Renal pelvis (tissue), 4 donors: Measurements from ENCODE around the gene CYTH1. TPM values are rescaled to one million over a fixed set of nuclear protein-coding genes. Genes with fewer than 3 reads are reported as not detected.

Experiments used
- DNase-seq: peaks from one replicate; pipeline ENCODE4 v3.0.0-alpha.2; 2013
- polyA plus RNA-seq, 3 donors: library from polyadenylated mRNA; unstranded; fragments of 120-200 nt; gene quantifications; one replicate each; pipeline ENCODE4 v1.2.1, GENCODE V29; 2013; ENCODE audit not compliant: insufficient read length in 3 of 3

The CYTH1 gene
- polyA plus RNA-seq, 3 donors, result 21.3 to 28.2 (median 27.3) TPM

GRCh38 chr17:78812855-78813254, 30.8 kb upstream of the CYTH1 start:
- no peak for DNase-seq

- no peak for DNase-seq
These were observed 26.1 kb upstream of the CYTH1 start for GRCh38 chr17:78808163-78808562.

- DNase-seq, result no peak
These were observed 24.4 kb upstream of the CYTH1 start for GRCh38 chr17:78806451-78806850.

- DNase-seq, result no peak
These were observed 23.2 kb upstream of the CYTH1 start for GRCh38 chr17:78805301-78805700.

- DNase-seq, result no peak
These were observed 22.7 kb upstream of the CYTH1 start for GRCh38 chr17:78804777-78805176.

GRCh38 chr17:78803186-78803845, 21.2 kb upstream of the CYTH1 start:
- no peak for DNase-seq

GRCh38 chr17:78802459-78802858, 20.4 kb upstream of the CYTH1 start:
- DNase-seq, result no peak

- no peak for DNase-seq
These were observed 19.9 kb upstream of the CYTH1 start for GRCh38 chr17:78802008-78802407.

GRCh38 chr17:78800132-78800931, 18.3 kb upstream of the CYTH1 start:
- DNase-seq, result no peak

- no peak for DNase-seq
These were observed 16.9 kb upstream of the CYTH1 start for GRCh38 chr17:78798695-78799559.

GRCh38 chr17:78797691-78798585, 15.9 kb upstream of the CYTH1 start:
- DNase-seq, result no peak

GRCh38 chr17:78797213-78797612, 15.1 kb upstream of the CYTH1 start:
- no peak for DNase-seq

- DNase-seq, result no peak
These were observed 14.4 kb upstream of the CYTH1 start for GRCh38 chr17:78796517-78796900.

- DNase-seq, result no peak
These were observed 13.9 kb upstream of the CYTH1 start for GRCh38 chr17:78795861-78796516.

GRCh38 chr17:78794864-78795640, 13.0 kb upstream of the CYTH1 start:
- no peak for DNase-seq

GRCh38 chr17:78794399-78794798, 12.3 kb upstream of the CYTH1 start:
- DNase-seq, result no peak

GRCh38 chr17:78793968-78794367, 11.9 kb upstream of the CYTH1 start:
- no peak for DNase-seq

GRCh38 chr17:78793415-78793814, 11.3 kb upstream of the CYTH1 start:
- DNase-seq, result no peak

- no peak for DNase-seq
These were observed 10.0 kb upstream of the CYTH1 start for GRCh38 chr17:78791840-78792709.
